HCT116 (cell line): ENCODE results near the gene FTCD. TPM values are rescaled to one million over a fixed set of nuclear protein-coding genes. Genes with fewer than 3 reads are reported as not detected.

Experiments used
- ATAC-seq: fragments of 200-7000 bp; cut with Tn5 transposase; 2 replicates; pipeline ENCODE4 v1.9.1; 2020; ENCODE audit warnings: mild to moderate bottlenecking, moderate library complexity
- BruUV-seq: library from RNA; stranded (reverse); fragments of 400-500 nt; replicated peaks from 2 replicates; lab custom pipeline; 2021; lab: Mats Ljungman, UMichigan
- CTCF ChIA-PET: fragments of 300-600 bp; sonication (Branson Sonifier 250); formaldehyde crosslinking; loops from one replicate; lab custom pipeline; 2021; ENCODE audit warnings: antibody characterized with exemption; lab: Charles Lee
- POLR2A ChIA-PET: fragments of 300-600, 350-600 bp; sonication (Branson Sonifier 250); formaldehyde crosslinking; loops from one replicate; lab custom pipeline; 2021; ENCODE audit warnings: antibody characterized with exemption; lab: Charles Lee
- RAD21 ChIA-PET, 2 experiments: fragments of 300-600 bp; sonication (Branson Sonifier 250); formaldehyde crosslinking; loops; one replicate each; lab custom pipeline; 2023; ENCODE audit warnings: low total read pairs in 2 of 2; ENCODE audit not compliant: uncharacterized antibody in 2 of 2, unreplicated experiment in 2 of 2, low non-redundant PET in 1 of 2; lab: Charles Lee
- DNase-seq: peaks from one replicate; pipeline ENCODE4 v3.0.0-alpha.2; 2010; ENCODE audit warnings: low read depth, low spot score
- H2AFZ ChIP-seq: fragments of 200-600 bp; shearing (Covaris generic), sonication (generic); 2 replicates; pipeline ENCODE4 v1.6.1; 2017; ENCODE audit warnings: low read depth, mixed run types, mixed read lengths, antibody characterized with exemption, low read length; ENCODE audit not compliant: poor library complexity, severe bottlenecking
- H3K27ac ChIP-seq: 2 replicates; pipeline ENCODE4 v1.5.1; 2012; ENCODE audit warnings: low read depth, low read length
- H3K27me3 ChIP-seq: fragments of 200-600 bp; sonication (generic); 2 replicates; pipeline ENCODE4 v1.6.1; 2016; ENCODE audit warnings: mixed run types, low read length, mixed read lengths; ENCODE audit not compliant: insufficient read depth
- H3K36me3 ChIP-seq, 2 experiments: fragments of 200-500 bp in 1 of 2; fragments of 200-600 bp in 1 of 2; sonication (Bioruptor generic) in 1 of 2; sonication (generic) in 1 of 2; 2 replicates each; pipeline versions ENCODE4 v1.5.1 to v1.6.1; 2014 to 2016; ENCODE audit warnings: low read length in 2 of 2, inconsistent platforms in 1 of 2, mixed read lengths in 1 of 2, mixed run types in 1 of 2; ENCODE audit not compliant: insufficient read depth in 2 of 2, control insufficient read depth in 1 of 2
- H3K4me1 ChIP-seq, 2 experiments: fragments of 200-600 bp in 1 of 2; sonication (generic) in 1 of 2; 2 replicates each; pipeline versions ENCODE4 v1.5.1 to v1.6.1; 2012 to 2017; ENCODE audit warnings: low read length in 2 of 2, inconsistent platforms in 1 of 2, mild to moderate bottlenecking in 1 of 2, mixed read lengths in 1 of 2, mixed run types in 1 of 2, moderate library complexity in 1 of 2; ENCODE audit not compliant: insufficient read depth in 2 of 2, control insufficient read depth in 1 of 2
- H3K4me2 ChIP-seq: fragments of 200-600 bp; sonication (generic); 2 replicates; pipeline ENCODE4 v1.6.1; 2017; ENCODE audit warnings: mixed run types, low read length, mixed read lengths
- H3K4me3 ChIP-seq, 2 experiments: fragments of 200-600 bp in 1 of 2; sonication (generic) in 1 of 2; replicated peaks in 1 of 2; 2 replicates each; pipeline ENCODE4 v1.5.1; 2011 to 2016; ENCODE audit warnings: low read length in 2 of 2, control low read depth in 1 of 2, low read depth in 1 of 2, mild to moderate bottlenecking in 1 of 2, mixed read lengths in 1 of 2, mixed run types in 1 of 2
- H3K79me2 ChIP-seq: fragments of 200-600 bp; sonication (generic); 2 replicates; pipeline ENCODE4 v1.6.1; 2017; ENCODE audit warnings: mild to moderate bottlenecking, mixed run types, low read length, moderate library complexity, mixed read lengths; ENCODE audit not compliant: insufficient read depth
- H3K9ac ChIP-seq: fragments of 200-600 bp; sonication (generic); 2 replicates; pipeline ENCODE4 v1.6.1; 2016; ENCODE audit warnings: low read length, mixed read lengths
- H3K9me2 ChIP-seq: fragments of 200-600 bp; sonication (generic), shearing (Covaris generic); 2 replicates; pipeline ENCODE4 v1.6.1; 2017; ENCODE audit warnings: mixed run types, mild to moderate bottlenecking, moderate library complexity; ENCODE audit not compliant: insufficient read depth
- H3K9me3 ChIP-seq, 2 experiments: fragments of 200-500 bp in 1 of 2; fragments of 200-600 bp in 1 of 2; sonication (Bioruptor generic) in 1 of 2; sonication (generic) in 1 of 2; 2 replicates each; pipeline ENCODE4 v1.6.1; 2014 to 2017; ENCODE audit warnings: low read length in 2 of 2, mixed read lengths in 2 of 2, inconsistent platforms in 1 of 2, low read depth in 1 of 2, mild to moderate bottlenecking in 1 of 2, mixed run types in 1 of 2, moderate library complexity in 1 of 2; ENCODE audit not compliant: control insufficient read depth in 1 of 2, insufficient read depth in 1 of 2
- H4K20me1 ChIP-seq: fragments of 200-600 bp; sonication (generic), shearing (Covaris generic); 2 replicates; pipeline ENCODE4 v1.6.1; 2017; ENCODE audit warnings: mixed run types, mild to moderate bottlenecking, moderate library complexity; ENCODE audit not compliant: insufficient read depth
- ATF3 ChIP-seq: IDR thresholded peaks from 2 replicates; pipeline ENCODE4 v1.6.1; 2012
- CEBPB ChIP-seq: IDR thresholded peaks from 2 replicates; pipeline ENCODE4 v1.6.1; 2012; ENCODE audit warnings: low read depth
- CTCF ChIP-seq, 3 experiments: fragments of 200-600 bp in 1 of 3; sonication (generic) in 1 of 3; IDR thresholded peaks in 2 of 3; conservative IDR thresholded peaks in 1 of 3; 2 replicates each; pipeline ENCODE4 v1.5.1; 2012 to 2017; ENCODE audit warnings: low read depth in 2 of 3, low read length in 2 of 3, antibody characterized with exemption in 1 of 3, borderline replicate concordance in 1 of 3, control low read depth in 1 of 3, mild to moderate bottlenecking in 1 of 3, mixed read lengths in 1 of 3, mixed run types in 1 of 3, moderate library complexity in 1 of 3; ENCODE audit not compliant: insufficient read depth in 1 of 3
- EGR1 ChIP-seq: IDR thresholded peaks from 2 replicates; pipeline ENCODE4 v1.6.1; 2012; ENCODE audit warnings: low read depth
- ELF1 ChIP-seq: IDR thresholded peaks from 2 replicates; pipeline ENCODE4 v1.6.1; 2012; ENCODE audit warnings: low read depth, borderline replicate concordance
- EZH2 ChIP-seq: fragments of 200-600 bp; sonication (generic); IDR thresholded peaks from 2 replicates; pipeline ENCODE4 v1.6.1; 2017; ENCODE audit warnings: antibody characterized with exemption, mixed run types
- EZH2phosphoT487 ChIP-seq: fragments of 200-600 bp; IDR thresholded peaks from 2 replicates; pipeline ENCODE4 v1.6.1; 2018; ENCODE audit warnings: antibody characterized with exemption, borderline replicate concordance
- FOSL1 ChIP-seq: IDR thresholded peaks from 2 replicates; pipeline ENCODE4 v1.6.1; 2012; ENCODE audit warnings: low read depth
- POLR2AphosphoS5 ChIP-seq: IDR thresholded peaks from 2 replicates; pipeline ENCODE4 v1.6.1; 2011; ENCODE audit warnings: mild to moderate bottlenecking, low read depth, low read length, moderate library complexity
- REST ChIP-seq: IDR thresholded peaks from 2 replicates; pipeline ENCODE4 v1.6.1; 2012; ENCODE audit warnings: low read depth
- SIN3A ChIP-seq: IDR thresholded peaks from 2 replicates; pipeline ENCODE4 v1.6.1; 2012; ENCODE audit warnings: low read depth
- SRF ChIP-seq: IDR thresholded peaks from 2 replicates; pipeline ENCODE4 v1.6.1; 2012; ENCODE audit warnings: low read depth
- YY1 ChIP-seq: IDR thresholded peaks from 2 replicates; pipeline ENCODE4 v1.6.1; 2011; ENCODE audit warnings: low read length, low read depth, moderate library complexity, mild to moderate bottlenecking; ENCODE audit not compliant: insufficient replicate concordance; ENCODE audit errors: extremely low read depth
- ZFX ChIP-seq: fragments of 450-650 bp; IDR thresholded peaks from 2 replicates; pipeline ENCODE4 v1.6.1; 2017
- intact Hi-C: fragments of 100-400 bp; cut with micrococcal nuclease; formaldehyde crosslinking; loops from 2 replicates; pipeline ENCODE4 v1.10.0; 2022
- total RNA-seq: library from RNA; stranded (reverse); gene quantifications from one replicate; pipeline ENCODE4 v1.2.1, GENCODE V29; 2021; ENCODE audit not compliant: unreplicated experiment
- TF ChIP-seq, protein P1 (sequence below): IDR thresholded peaks from 2 replicates; pipeline ENCODE4 v1.6.1; 2011; ENCODE audit warnings: mild to moderate bottlenecking, low read length, moderate library complexity; ENCODE audit not compliant: insufficient replicate concordance; ENCODE audit errors: extremely low read depth
- TF ChIP-seq, protein P2 (sequence below): IDR thresholded peaks from 2 replicates; pipeline ENCODE4 v1.6.1; 2012

The FTCD gene
- total RNA-seq, 1 experiment from 2014 or later: 2.5 TPM

- Histone ChIP-seq H3K79me2 (no peaks in the 10 kb centered on the region), H3K9me2 (no peaks in the 10 kb centered on the region), H3K27ac (no peak overlapping the region), H3K4me1 (no peaks in the 10 kb centered on the region), H3K4me3 (no peak overlapping the region), H3K9me3 (no peaks in the 10 kb centered on the region), H3K9ac (no peak overlapping the region), H3K27me3 (no peaks in the 10 kb centered on the region), H2AFZ (no peak overlapping the region), H4K20me1 (no peaks in the 10 kb centered on the region), H3K4me2 (no peak overlapping the region), H3K36me3 (no peaks in the 10 kb centered on the region; a peak in 1 of 4 replicates)
- DNase-seq (no peak), ATAC-seq (no peak)
- intact Hi-C loops: no loop called here
- RAD21 ChIA-PET: no interaction called here
- CTCF ChIA-PET: no interaction called here
- POLR2A ChIA-PET: no interaction called here
- no peak for TF ChIP-seq EZH2phosphoT487
- TF ChIP-seq, protein P1, sequence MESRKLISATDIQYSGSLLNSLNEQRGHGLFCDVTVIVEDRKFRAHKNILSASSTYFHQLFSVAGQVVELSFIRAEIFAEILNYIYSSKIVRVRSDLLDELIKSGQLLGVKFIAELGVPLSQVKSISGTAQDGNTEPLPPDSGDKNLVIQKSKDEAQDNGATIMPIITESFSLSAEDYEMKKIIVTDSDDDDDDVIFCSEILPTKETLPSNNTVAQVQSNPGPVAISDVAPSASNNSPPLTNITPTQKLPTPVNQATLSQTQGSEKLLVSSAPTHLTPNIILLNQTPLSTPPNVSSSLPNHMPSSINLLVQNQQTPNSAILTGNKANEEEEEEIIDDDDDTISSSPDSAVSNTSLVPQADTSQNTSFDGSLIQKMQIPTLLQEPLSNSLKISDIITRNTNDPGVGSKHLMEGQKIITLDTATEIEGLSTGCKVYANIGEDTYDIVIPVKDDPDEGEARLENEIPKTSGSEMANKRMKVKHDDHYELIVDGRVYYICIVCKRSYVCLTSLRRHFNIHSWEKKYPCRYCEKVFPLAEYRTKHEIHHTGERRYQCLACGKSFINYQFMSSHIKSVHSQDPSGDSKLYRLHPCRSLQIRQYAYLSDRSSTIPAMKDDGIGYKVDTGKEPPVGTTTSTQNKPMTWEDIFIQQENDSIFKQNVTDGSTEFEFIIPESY: no peak
- TF ChIP-seq REST: no peak
- TF ChIP-seq, protein P2, sequence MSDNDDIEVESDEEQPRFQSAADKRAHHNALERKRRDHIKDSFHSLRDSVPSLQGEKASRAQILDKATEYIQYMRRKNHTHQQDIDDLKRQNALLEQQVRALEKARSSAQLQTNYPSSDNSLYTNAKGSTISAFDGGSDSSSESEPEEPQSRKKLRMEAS: no peak
- TF ChIP-seq POLR2AphosphoS5: no peak
- TF ChIP-seq ZFX: no peak
- no peak for TF ChIP-seq ATF3
- TF ChIP-seq CTCF (IDR thresholded peaks at IDR 0.05 in 2 of 3, conservative IDR thresholded peaks at IDR 0.05 in 1 of 3; ENCODE audit: borderline replicate concordance in 1 of 3, insufficient read depth in 1 of 3, low read depth in 2 of 3, low read length in 2 of 3): no peak
- no peak for TF ChIP-seq SRF
- TF ChIP-seq FOSL1: no peak
- TF ChIP-seq YY1: no peak
- TF ChIP-seq SIN3A: no peak
- TF ChIP-seq EGR1: no peak
- TF ChIP-seq CEBPB: no peak
- no peak for TF ChIP-seq ELF1
- no peak for TF ChIP-seq EZH2
- no TSS peak for BruUV-seq
These were observed 27.1 kb downstream of the FTCD start for GRCh38 chr21:46128106-46128932.
